Mucosa of rectum (tissue), 2 donors: ENCODE data around the gene ARMCX5.

Source experiments
- H3K27ac ChIP-seq, 2 donors: one replicate each; pipeline ENCODE4 v1.7.0; 2013; ENCODE audit warnings: inconsistent platforms in 2 of 2, low read depth in 2 of 2, low read length in 2 of 2
- H3K27me3 ChIP-seq, 2 donors: one replicate each; pipeline ENCODE4 v1.7.0; 2013; ENCODE audit warnings: low read length in 2 of 2; ENCODE audit not compliant: control insufficient read depth in 2 of 2, insufficient read depth in 2 of 2
- H3K36me3 ChIP-seq, 2 donors: one replicate each; pipeline ENCODE4 v1.7.0; 2013; ENCODE audit warnings: low read length in 2 of 2; ENCODE audit not compliant: control insufficient read depth in 2 of 2, insufficient read depth in 2 of 2
- H3K4me1 ChIP-seq, 2 donors: one replicate each; pipeline ENCODE4 v1.7.0; 2013; ENCODE audit warnings: low read length in 2 of 2, mild to moderate bottlenecking in 1 of 2; ENCODE audit not compliant: control insufficient read depth in 2 of 2, insufficient read depth in 2 of 2
- H3K4me3 ChIP-seq, 2 donors: one replicate each; pipeline ENCODE4 v1.7.0; 2013; ENCODE audit warnings: low read length in 2 of 2
- H3K9ac ChIP-seq, 2 donors: one replicate each; pipeline ENCODE4 v1.7.0; 2013; ENCODE audit warnings: low read length in 2 of 2, low read depth in 1 of 2, mild to moderate bottlenecking in 1 of 2
- H3K9me3 ChIP-seq, 2 donors: one replicate each; pipeline ENCODE4 v1.7.0; 2013; ENCODE audit warnings: low read length in 2 of 2; ENCODE audit not compliant: control insufficient read depth in 2 of 2
- donor health status: healthy.
- donor health status: Normal muscosa, but diverticular disease.

The ARMCX5 gene

DNA sequence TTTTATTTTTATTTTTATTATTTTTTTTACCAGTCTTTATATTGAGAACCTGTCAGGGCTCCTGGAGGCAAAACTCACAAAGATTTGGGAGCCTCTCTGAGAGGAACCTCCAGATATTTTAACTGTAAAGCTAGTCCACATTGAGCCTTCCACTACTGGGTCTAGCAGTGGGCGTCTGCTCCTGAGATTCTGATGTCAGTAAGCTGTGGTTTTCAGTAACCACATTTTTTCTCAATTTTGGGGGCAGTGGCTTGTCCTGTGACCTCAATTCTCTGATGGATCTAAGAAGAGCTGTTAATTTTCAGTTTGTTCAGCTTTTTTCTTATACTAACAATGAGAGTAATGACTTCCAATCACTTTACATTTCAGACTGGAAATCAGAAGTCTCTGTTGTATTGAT lies 28.3 kb downstream of the ARMCX5 start:
- H3K36me3 ChIP-seq, result no peaks in the 10 kb centered on the region

DNA sequence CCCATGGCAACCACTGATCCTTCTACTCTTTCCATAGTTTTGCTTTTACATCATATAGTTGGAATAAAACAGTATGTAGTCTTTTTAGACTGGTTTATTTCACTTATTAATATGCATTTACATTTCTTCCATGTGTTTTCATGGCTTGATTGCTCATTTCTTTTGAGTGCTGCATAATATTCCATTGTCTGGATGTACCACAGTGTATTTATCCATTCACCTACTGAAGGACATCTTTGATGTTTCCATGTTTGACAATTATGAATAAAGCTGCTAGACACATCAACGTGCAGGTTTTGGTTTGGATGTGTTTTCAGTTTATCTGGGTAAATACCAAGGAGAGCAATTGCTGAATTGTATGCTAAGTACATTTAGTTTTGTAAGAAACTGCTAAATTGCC lies 38.2 kb downstream of the ARMCX5 start:
- H3K27me3 ChIP-seq, result no peaks in the 10 kb centered on the region
- no peak overlapping the region for H3K4me3 ChIP-seq
- no peaks in the 10 kb centered on the region for H3K36me3 ChIP-seq
- H3K27ac ChIP-seq, result no peak overlapping the region
- no peaks in the 10 kb centered on the region for H3K9me3 ChIP-seq
- no peaks in the 10 kb centered on the region for H3K4me1 ChIP-seq
- no peak overlapping the region for H3K9ac ChIP-seq

More for the DNA sequence above, 28.3 kb downstream of the ARMCX5 start:
- no peak overlapping the region for H3K4me3 ChIP-seq
- peaks cover 0 to 2% of the 10 kb centered on the region in 2 donors for H3K9me3 ChIP-seq
- H3K9ac ChIP-seq, result no peak overlapping the region
- H3K27me3 ChIP-seq, result no peaks in the 10 kb centered on the region
- no peak overlapping the region for H3K27ac ChIP-seq
- no peaks in the 10 kb centered on the region for H3K4me1 ChIP-seq

DNA sequence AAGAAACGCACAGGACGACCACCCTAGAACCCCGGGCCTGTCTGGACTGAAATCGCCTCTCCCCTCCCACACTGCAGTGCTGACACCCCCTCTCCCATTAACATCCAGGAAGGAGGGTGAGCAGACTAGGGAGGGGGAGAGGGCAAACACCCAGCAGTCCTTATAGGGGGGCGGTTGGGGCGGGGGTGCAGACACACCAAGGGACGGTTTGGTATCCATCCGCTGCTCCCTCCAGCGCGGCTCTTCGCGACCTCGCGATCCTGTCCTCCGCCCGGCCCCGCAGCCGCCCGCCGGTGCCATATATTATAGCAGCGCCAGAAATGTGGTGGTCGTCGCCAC lies 51.6 kb downstream of the ARMCX5 start:
- peak overlapping the region; percentile 52 to 69 for H3K4me3 ChIP-seq
- H3K4me1 ChIP-seq, result no peaks in the 10 kb centered on the region
- peak overlapping the region in 1 of 2 donors; percentile 34 for H3K9ac ChIP-seq
- no peaks in the 10 kb centered on the region for H3K9me3 ChIP-seq
- H3K27me3 ChIP-seq, result no peaks in the 10 kb centered on the region
- no peak overlapping the region for H3K27ac ChIP-seq
- H3K36me3 ChIP-seq, result no peaks in the 10 kb centered on the region

DNA sequence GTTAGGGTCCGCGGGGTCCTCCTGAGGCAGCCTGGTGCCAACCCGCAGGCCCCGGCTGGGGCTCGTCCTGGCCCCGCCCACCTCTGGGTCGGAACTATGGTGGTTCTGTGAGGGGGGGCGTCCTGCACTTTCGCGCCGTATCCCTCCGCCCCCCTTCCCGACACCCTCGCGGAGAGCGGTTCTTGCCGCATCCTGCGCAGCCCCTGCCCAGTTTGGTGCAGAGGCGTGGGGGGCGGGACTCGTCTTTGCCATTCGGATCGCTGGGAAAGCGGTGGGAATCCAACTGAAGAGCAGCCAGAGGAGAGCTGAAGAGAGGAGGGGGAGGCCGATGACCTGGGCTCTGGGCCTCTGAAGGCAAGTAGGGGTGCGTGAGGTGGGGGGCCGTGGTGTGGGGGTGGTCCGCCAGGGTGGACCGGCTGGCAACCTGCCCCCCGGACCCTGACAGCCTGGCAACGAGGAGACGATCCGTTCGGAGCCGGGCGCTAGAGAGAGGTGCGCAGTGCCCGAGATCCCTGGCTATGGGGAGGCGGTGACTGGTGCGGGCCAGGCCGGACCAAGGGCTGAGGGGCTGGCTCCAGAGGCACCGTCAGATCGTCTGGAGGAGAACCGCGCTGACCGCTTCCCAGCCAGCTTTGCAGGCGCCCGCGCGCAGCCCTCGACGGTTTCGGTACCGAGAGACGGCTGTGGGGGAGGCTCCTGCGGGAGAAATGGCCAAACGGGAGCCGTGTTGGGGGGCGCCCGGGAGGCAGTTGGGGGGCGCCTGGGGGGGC lies 52.1 kb downstream of the ARMCX5 start, which contains the start of gene GPRASP1:
Gene GPRASP1, plus strand, starts transcription at position 242 of the 770 bp plus-strand sequence. CDS start 2,431 bp downstream, outside the sequence.
- Histone ChIP-seq H3K4me1 (no peaks in the 10 kb centered on the region), H3K9me3 (no peaks in the 10 kb centered on the region), H3K36me3 (no peaks in the 10 kb centered on the region), H3K27me3 (no peaks in the 10 kb centered on the region), H3K9ac (peak within 1 kb of the TSS; percentile 34 to 53), H3K4me3 (peak within 1 kb of the TSS; percentile 52 to 69), H3K27ac (peak within 1 kb of the TSS; percentile 18 to 19)

DNA sequence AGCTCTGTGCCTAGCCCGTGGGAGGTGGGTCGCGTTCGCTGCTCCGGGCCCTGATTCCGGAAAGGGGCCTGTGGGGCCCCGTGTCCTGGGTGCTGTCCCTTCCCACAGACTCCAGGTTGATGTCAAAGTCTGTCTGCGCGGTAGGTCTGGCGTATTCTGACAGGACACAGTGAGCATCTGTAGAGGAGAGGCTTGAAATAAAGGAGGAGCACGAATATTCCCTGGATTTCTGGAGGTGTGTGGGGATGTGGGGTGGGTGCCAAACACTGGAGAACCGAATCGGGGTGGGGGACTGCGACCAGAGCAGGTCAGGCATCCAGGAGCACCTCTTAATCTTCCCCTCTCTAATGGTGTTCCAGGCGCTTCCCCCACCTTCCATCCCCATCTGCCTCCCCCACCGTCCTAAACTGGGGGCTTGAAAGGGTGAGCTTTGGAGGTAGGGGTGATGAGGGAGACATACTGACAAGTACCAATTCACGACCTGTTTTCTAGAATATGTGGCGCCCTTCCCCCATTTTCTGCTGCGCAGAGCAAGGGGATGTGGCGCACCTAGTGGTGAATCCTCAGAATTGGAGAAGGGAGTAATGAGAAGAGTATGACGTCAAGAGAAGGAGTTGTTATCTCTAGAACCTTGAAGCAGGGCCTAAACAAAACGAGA lies 52.8 kb downstream of the ARMCX5 start:
- Histone ChIP-seq H3K27me3 (no peaks in the 10 kb centered on the region), H3K4me3 (peak overlapping the region; percentile 52 to 69), H3K9ac (peak overlapping the region; percentile 34 to 53), H3K27ac (peak overlapping the region in 1 of 2 donors; percentile 19), H3K36me3 (no peaks in the 10 kb centered on the region), H3K4me1 (no peaks in the 10 kb centered on the region), H3K9me3 (no peaks in the 10 kb centered on the region)
